Thymus (tissue), 11 donors: ENCODE results near the gene FAM227A. TPM values are rescaled to one million over a fixed set of nuclear protein-coding genes. Genes with fewer than 3 reads are reported as not detected.

Experiments
- DNase-seq, 9 donors: peaks; one replicate each; pipeline ENCODE4 v3.0.0-alpha.2; 2013; ENCODE audit warnings: low spot score in 9 of 9, low read depth in 6 of 9, missing footprints in 1 of 9
- H3K27ac ChIP-seq, 2 donors: one replicate each; pipeline ENCODE4 v1.5.1; 2013; ENCODE audit warnings: control low read depth in 1 of 2, low read depth in 1 of 2, low read length in 1 of 2, mild to moderate bottlenecking in 1 of 2, moderate library complexity in 1 of 2
- H3K27me3 ChIP-seq, 2 donors: one replicate each; pipeline ENCODE4 v1.5.1; 2013; ENCODE audit warnings: low read length in 1 of 2; ENCODE audit not compliant: control insufficient read depth in 2 of 2, insufficient read depth in 1 of 2
- H3K36me3 ChIP-seq, 2 donors: one replicate each; pipeline ENCODE4 v1.5.1; 2013; ENCODE audit warnings: low read length in 1 of 2, mild to moderate bottlenecking in 1 of 2, moderate library complexity in 1 of 2; ENCODE audit not compliant: control insufficient read depth in 2 of 2, insufficient read depth in 2 of 2
- H3K4me1 ChIP-seq, 2 donors: one replicate each; pipeline ENCODE4 v1.5.1; 2013; ENCODE audit warnings: low read length in 2 of 2; ENCODE audit not compliant: control insufficient read depth in 2 of 2, insufficient read depth in 2 of 2
- H3K4me3 ChIP-seq, 2 donors: one replicate each; pipeline ENCODE4 v1.5.1; 2013; ENCODE audit warnings: low read length in 2 of 2, control low read depth in 1 of 2, mild to moderate bottlenecking in 1 of 2
- H3K9me3 ChIP-seq, 2 donors: one replicate each; pipeline ENCODE4 v1.5.1; 2013; ENCODE audit warnings: low read length in 1 of 2, mild to moderate bottlenecking in 1 of 2; ENCODE audit not compliant: control insufficient read depth in 2 of 2, insufficient read depth in 1 of 2
- WGBS: extraction: QIAGEN DNeasy Blood & Tissue Kit; methylation state at CpG from one replicate; pipeline ENCODE4 v1.1.7; 2013; 5-methylcytosine and 5-hydroxymethylcytosine counted together
- polyA plus RNA-seq: library from polyadenylated mRNA; stranded (reverse); fragments of 200-250 nt; gene quantifications from one replicate; pipeline ENCODE4 v1.2.3, GENCODE V29; 2013
- total RNA-seq: library from RNA; stranded (reverse); fragments of 120-200 nt; gene quantifications from one replicate; pipeline ENCODE4 v1.2.4, GENCODE V29; 2013
- donor health status: healthy.

The FAM227A gene
- total and polyA plus RNA-seq, 2 donors, result 0.66 to 0.73 TPM

DNA sequence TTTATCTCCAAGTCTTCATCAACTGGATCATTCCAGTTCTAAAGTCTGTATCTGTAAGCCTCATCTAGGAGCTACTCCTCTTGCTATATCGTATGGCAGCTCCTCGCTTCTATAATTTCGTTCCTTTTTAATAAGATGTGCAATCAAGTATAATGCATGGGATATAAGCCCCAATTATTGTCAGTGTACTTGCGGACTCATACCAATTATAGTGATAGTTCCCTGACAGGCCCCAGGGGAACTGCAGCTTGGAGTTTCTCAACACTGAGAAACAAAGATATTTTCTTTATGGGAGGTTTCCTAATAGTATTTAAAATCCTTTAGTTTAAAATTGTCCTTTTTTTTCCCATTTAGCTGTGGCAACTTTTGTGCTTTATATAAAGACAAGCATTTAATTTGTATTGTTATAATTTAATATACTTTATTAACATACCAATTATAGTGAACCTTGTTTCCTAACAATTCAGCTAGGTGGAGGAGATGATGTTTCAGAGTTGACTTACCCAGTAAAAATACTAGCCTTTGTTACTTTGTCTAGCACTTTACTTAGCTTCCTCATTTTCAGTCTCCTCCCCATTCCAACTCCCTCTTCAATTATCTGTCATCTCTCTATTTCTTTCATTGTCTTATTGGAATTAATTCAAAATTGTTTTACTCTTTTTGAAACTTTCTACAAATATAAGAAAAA, 124.8 kb downstream of the FAM227A start:
- Histone ChIP-seq H3K4me3 (peak overlapping the region in 1 of 2 donors; percentile 17), H3K9me3 (no peaks in the 10 kb centered on the region), H3K27ac (peak overlapping the region; percentile 78 to 87), H3K4me1 (peaks cover 4 to 10% of the 10 kb centered on the region in 2 donors), H3K36me3 (no peaks in the 10 kb centered on the region), H3K27me3 (no peaks in the 10 kb centered on the region)
- 95% methylated on average over 4 of the region's 4 CpGs for WGBS
- peak in 1 of 9 donors; percentile 12 for DNase-seq

Other genes starting within 250 kb of the FAM227A start
- gene KCNJ4, start 201.2 kb downstream of the FAM227A start, total RNA-seq, result 0.66 TPM
- gene KCNJ4, start 201.2 kb downstream of the FAM227A start, polyA plus RNA-seq, result 0.32 TPM
- gene KDELR3, start 188.3 kb downstream of the FAM227A start, total RNA-seq, result 2.3 TPM
- gene KDELR3, start 188.3 kb downstream of the FAM227A start, polyA plus RNA-seq, result 1.9 TPM
- gene DDX17, start 150.1 kb downstream of the FAM227A start, total RNA-seq, result 402 TPM
- 325 TPM for gene DDX17, start 150.1 kb downstream of the FAM227A start, polyA plus RNA-seq
- 14.7 TPM for gene DMC1, start 86.2 kb downstream of the FAM227A start, total RNA-seq
- gene DMC1, start 86.2 kb downstream of the FAM227A start, polyA plus RNA-seq, result 0.30 TPM
- 9.0 TPM for gene CBY1, start 246 bp upstream of the FAM227A start, total RNA-seq
- 41.1 TPM for gene CBY1, start 246 bp upstream of the FAM227A start, polyA plus RNA-seq
- gene TOMM22, start 25.6 kb upstream of the FAM227A start, total RNA-seq, result 63.9 TPM
- 38.9 TPM for gene TOMM22, start 25.6 kb upstream of the FAM227A start, polyA plus RNA-seq
- gene JOSD1, start 44.6 kb upstream of the FAM227A start, total RNA-seq, result 25.7 TPM
- gene JOSD1, start 44.6 kb upstream of the FAM227A start, polyA plus RNA-seq, result 27.8 TPM
- 16.0 TPM for gene GTPBP1, start 49.6 kb upstream of the FAM227A start, total RNA-seq
- 16.2 TPM for gene GTPBP1, start 49.6 kb upstream of the FAM227A start, polyA plus RNA-seq
- gene SUN2, start 99.6 kb upstream of the FAM227A start, total RNA-seq, result 61.5 TPM
- gene SUN2, start 99.6 kb upstream of the FAM227A start, polyA plus RNA-seq, result 64.9 TPM
- 20.4 TPM for gene DNAL4, start 137.8 kb upstream of the FAM227A start, total RNA-seq
- 19.6 TPM for gene DNAL4, start 137.8 kb upstream of the FAM227A start, polyA plus RNA-seq
- 0.28 TPM for gene NPTXR, start 187.6 kb upstream of the FAM227A start, total RNA-seq
- 1.3 TPM for gene NPTXR, start 187.6 kb upstream of the FAM227A start, polyA plus RNA-seq
- 24.0 TPM for gene CBX6, start 215.8 kb upstream of the FAM227A start, total RNA-seq
- 23.3 TPM for gene CBX6, start 215.8 kb upstream of the FAM227A start, polyA plus RNA-seq